Skeletal muscle tissue (tissue), 4 donors: Measurements from ENCODE around the gene CNPY1. TPM values are rescaled to one million over a fixed set of nuclear protein-coding genes. Genes with fewer than 3 reads are reported as not detected.
A peak's percentile ranks its signal among the peaks of the same experiment; 100 is the strongest.

ENCODE experiments used
- H3K27ac ChIP-seq: one replicate; pipeline ENCODE4 v1.7.0; 2013; ENCODE audit warnings: mild to moderate bottlenecking, low read depth, low read length, inconsistent platforms
- H3K27me3 ChIP-seq, 3 donors: one replicate each; pipeline ENCODE4 v1.7.0; 2013; ENCODE audit warnings: low read length in 3 of 3; ENCODE audit not compliant: control insufficient read depth in 3 of 3, insufficient read depth in 3 of 3
- H3K36me3 ChIP-seq, 3 donors: one replicate each; pipeline ENCODE4 v1.7.0; 2013; ENCODE audit warnings: low read length in 3 of 3; ENCODE audit not compliant: control insufficient read depth in 3 of 3, insufficient read depth in 3 of 3
- H3K4me1 ChIP-seq, 3 donors: one replicate each; pipeline ENCODE4 v1.7.0; 2013; ENCODE audit warnings: low read length in 3 of 3, mild to moderate bottlenecking in 3 of 3; ENCODE audit not compliant: control insufficient read depth in 3 of 3, insufficient read depth in 3 of 3
- H3K4me3 ChIP-seq, 3 donors: one replicate each; pipeline ENCODE4 v1.7.0; 2013; ENCODE audit warnings: low read length in 3 of 3
- H3K9ac ChIP-seq, 3 donors: one replicate each; pipeline ENCODE4 v1.7.0; 2013; ENCODE audit warnings: low read length in 3 of 3, mild to moderate bottlenecking in 3 of 3, moderate library complexity in 2 of 3, low read depth in 1 of 3
- H3K9me3 ChIP-seq, 3 donors: one replicate each; pipeline ENCODE4 v1.7.0; 2013; ENCODE audit warnings: low read length in 3 of 3; ENCODE audit not compliant: control insufficient read depth in 3 of 3
- total RNA-seq: library from RNA; depleted of rRNA; stranded (reverse); fragments of >200 nt; gene quantifications from one replicate; pipeline ENCODE4 v1.2.3, GENCODE V29; 2014
- donor health status: Osteomylitis.

Gene CNPY1
- total RNA-seq, 1 donor from 2014 or later = 0.52 TPM

DNA sequence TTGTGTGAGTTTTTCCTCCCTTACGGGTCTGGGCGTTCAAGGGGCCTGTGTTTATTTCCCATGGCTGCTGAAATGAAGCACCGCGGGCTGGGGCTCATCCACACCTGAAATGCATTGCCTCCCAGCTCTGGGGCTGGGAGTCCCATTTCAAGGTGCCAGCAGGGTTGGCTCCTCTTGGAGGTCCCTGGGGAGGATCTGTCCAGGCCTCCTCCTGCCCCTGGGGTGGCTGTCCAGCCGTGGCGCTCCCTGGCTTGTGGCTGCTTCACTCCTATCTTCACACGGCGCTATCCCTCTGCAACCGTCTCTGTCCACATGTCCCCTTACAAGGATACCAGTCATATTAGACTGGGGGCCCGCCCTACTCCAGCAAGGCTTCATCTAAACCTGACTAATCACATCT, 41.1 kb upstream of the CNPY1 start:
- Histone ChIP-seq H3K9ac (no peak overlapping the region), H3K4me3 (no peak overlapping the region), H3K27ac (no peak overlapping the region), H3K27me3 (peaks cover 4 to 39% (median 17%) of the 10 kb centered on the region in 3 donors), H3K36me3 (no peaks in the 10 kb centered on the region), H3K9me3 (no peaks in the 10 kb centered on the region), H3K4me1 (peaks cover 0 to 14% (median 11%) of the 10 kb centered on the region in 3 donors)

DNA sequence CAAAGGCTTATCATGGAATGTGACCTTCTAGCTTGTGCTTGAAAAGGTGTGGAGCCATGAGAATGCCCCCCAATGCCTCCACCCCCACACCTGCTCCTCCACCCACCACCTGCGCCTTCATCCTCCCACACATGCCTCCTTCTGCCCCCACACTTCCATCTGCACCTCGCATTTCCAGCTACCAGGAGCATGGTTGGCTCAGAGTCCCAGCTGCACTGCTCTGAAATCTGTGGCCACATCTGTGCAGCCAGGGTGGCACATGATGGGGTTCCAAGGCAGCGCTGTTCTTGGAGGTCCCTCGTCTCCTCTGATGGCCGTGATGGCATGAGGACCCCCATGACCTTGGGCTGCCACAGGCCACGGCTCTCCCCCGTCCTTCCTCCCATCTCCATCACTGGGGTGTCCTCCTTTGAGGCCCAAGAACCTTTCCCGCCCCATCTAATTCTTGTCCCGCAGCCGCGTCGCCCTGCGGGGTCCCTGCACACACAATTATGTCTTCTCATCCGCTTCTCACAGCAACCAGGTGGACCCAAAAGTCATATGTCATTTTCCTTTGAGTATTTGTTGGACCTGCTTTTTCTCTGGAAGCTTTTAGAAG, 40.6 kb upstream of the CNPY1 start:
- Histone ChIP-seq H3K4me1 (peaks cover 0 to 14% (median 11%) of the 10 kb centered on the region in 3 donors), H3K27me3 (peaks cover 4 to 41% (median 19%) of the 10 kb centered on the region in 3 donors), H3K9ac (no peak overlapping the region)

DNA sequence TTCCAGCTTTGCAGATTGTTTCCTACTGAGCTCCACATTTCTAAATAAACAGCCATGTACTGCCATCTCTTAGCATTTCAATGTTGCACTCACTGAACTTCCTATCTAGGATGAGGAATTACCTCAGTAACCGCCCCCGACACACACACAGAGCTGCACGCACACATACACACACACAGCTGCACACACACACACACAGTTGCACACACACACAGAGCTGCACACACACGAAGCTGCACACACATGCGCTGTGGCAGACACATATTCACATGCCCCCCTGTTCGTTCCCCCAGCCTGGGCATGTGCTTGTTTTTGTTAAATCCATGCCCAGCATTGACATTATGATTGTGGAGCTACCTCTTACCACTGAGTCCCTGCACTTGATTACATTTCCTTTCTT, 39.6 kb upstream of the CNPY1 start:
- peaks cover 0 to 14% (median 11%) of the 10 kb centered on the region in 3 donors for H3K4me1 ChIP-seq
- H3K36me3 ChIP-seq = no peaks in the 10 kb centered on the region
- H3K9me3 ChIP-seq = no peaks in the 10 kb centered on the region
- no peak overlapping the region for H3K9ac ChIP-seq
- H3K27me3 ChIP-seq = peaks cover 4 to 40% (median 14%) of the 10 kb centered on the region in 3 donors
- H3K27ac ChIP-seq = no peak overlapping the region
- no peak overlapping the region for H3K4me3 ChIP-seq

More for the DNA sequence above, 40.6 kb upstream of the CNPY1 start:
- Histone ChIP-seq H3K36me3 (no peaks in the 10 kb centered on the region), H3K4me3 (no peak overlapping the region), H3K27ac (no peak overlapping the region), H3K9me3 (no peaks in the 10 kb centered on the region)

DNA sequence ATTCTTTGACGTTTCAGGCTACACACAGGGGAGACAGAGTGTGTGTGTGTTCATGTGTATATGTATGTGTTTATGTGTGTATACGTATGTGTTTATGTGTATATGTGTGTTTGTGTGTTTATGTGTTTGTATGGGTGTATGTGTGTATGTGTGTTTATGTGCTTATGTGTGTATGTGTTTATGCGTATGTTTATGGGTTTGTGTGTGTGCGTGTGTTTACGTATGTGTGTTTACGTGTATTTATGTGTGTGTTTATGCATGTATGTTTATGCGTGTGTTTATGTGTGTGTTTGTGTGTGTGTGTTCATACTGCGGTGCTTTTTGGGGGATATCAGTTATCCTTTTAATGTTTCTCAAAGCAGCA, 39.2 kb upstream of the CNPY1 start:
- no peak overlapping the region for H3K4me3 ChIP-seq
- H3K9me3 ChIP-seq = no peaks in the 10 kb centered on the region
- H3K9ac ChIP-seq = no peak overlapping the region
- H3K27me3 ChIP-seq = peaks cover 4 to 36% (median 14%) of the 10 kb centered on the region in 3 donors
- H3K4me1 ChIP-seq = peaks cover 0 to 14% (median 11%) of the 10 kb centered on the region in 3 donors
- H3K36me3 ChIP-seq = no peaks in the 10 kb centered on the region
- no peak overlapping the region for H3K27ac ChIP-seq

DNA sequence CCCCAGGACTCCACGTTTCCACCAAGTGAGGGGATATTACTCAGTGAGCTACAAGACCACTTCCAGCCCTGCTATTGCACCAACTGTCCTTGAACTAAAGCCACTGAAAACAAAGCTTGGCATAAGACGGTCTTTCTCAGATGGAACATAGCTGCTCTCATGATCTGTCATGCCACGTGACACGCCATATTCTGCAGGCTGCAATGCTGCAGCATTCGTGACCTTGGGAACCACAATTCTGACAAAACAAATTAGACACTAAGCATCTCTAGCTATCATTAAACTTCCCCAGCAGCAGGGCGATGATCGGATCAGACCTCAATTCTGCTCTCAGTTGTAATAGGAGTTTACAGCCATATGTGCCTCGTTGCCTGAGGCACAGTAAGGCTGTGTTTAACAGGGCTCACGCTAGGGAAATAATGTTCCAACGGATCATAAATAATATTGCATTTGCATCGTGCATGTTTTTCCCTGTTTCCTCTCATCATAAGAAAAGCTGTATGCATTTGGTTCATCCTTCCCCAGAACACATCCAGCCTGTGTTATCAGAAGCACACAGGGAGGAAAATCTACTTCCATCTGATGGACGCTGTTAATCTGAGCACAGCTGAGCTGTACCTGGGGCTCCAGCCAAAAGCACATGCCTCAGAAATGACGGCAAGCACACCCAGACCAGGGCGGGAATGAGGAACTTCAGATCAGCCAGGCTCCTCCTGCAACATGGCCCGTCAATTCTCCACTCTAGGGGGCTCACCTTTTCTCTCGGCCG, 38.6 kb upstream of the CNPY1 start:
- Histone ChIP-seq H3K36me3 (no peaks in the 10 kb centered on the region), H3K9me3 (no peaks in the 10 kb centered on the region), H3K27me3 (peaks cover 4 to 40% (median 17%) of the 10 kb centered on the region in 3 donors), H3K4me3 (peak overlapping the region in 1 of 3 donors; percentile 4), H3K4me1 (peaks cover 0 to 14% (median 11%) of the 10 kb centered on the region in 3 donors), H3K9ac (no peak overlapping the region), H3K27ac (no peak overlapping the region)

DNA sequence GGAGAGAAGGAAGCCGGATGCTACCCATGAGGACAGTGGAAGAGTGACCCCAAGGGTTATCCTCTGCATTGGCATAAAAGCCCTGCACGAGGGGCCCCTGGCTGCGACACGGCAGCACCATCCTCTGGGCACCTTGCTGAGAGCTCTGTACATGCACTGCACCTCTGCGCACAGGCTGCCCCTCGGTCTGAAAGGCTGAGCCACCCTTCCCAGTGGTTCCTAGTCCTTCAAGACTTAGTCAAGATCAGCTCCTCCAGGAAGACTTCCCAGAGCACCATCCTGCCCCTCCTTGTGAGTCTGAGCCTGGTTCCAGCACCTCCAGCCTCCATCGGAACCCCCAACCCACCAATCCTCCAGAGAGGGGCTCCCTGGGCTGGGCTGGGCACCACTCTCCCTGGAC, 37.9 kb upstream of the CNPY1 start:
- peaks cover 4 to 34% (median 15%) of the 10 kb centered on the region in 3 donors for H3K27me3 ChIP-seq
- no peaks in the 10 kb centered on the region for H3K9me3 ChIP-seq
- no peak overlapping the region for H3K4me3 ChIP-seq
- no peak overlapping the region for H3K9ac ChIP-seq
- H3K27ac ChIP-seq = no peak overlapping the region
- H3K4me1 ChIP-seq = peaks cover 0 to 14% (median 11%) of the 10 kb centered on the region in 3 donors
- no peaks in the 10 kb centered on the region for H3K36me3 ChIP-seq

DNA sequence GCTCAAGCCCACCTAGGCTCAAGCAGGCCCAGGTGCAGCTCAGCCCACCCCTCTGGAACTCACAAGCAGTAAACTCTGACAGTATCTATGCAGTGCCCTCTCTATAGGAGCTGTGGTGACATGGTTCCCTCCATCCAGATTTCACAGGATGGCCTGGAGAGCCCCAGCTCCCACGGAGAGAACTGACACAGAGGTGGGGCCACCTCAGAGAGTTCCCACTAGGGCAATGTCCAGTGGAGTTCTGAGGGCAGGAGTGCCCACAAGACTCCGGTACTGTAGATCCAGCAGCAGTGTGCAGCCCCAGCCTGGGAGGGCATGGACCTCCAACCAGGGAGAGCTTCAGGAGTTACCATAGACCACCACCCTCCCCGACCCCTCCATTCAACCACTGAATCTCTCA, 37.3 kb upstream of the CNPY1 start:
- Histone ChIP-seq H3K27me3 (peaks cover 4 to 28% (median 11%) of the 10 kb centered on the region in 3 donors), H3K4me1 (peaks cover 0 to 14% (median 11%) of the 10 kb centered on the region in 3 donors), H3K36me3 (no peaks in the 10 kb centered on the region)

DNA sequence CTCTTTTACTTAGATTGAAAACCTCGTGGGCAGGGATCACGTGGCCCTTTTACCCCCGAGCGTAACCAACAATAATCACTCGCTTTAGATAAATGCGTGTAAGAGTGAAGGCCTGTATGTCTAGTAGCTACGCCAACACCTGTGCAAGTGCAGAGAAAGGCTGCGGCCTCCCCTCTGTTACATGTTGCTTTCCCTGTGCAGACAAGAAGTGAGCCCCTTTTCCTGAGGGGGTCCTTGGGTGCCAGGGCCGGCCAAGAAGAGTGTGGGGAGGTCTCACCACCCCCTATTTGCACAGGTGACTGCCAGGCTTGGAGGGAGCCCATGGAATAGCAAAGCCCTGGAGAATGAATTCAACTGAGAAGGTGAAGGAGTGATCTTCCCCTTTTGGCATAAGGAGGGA, 35.6 kb upstream of the CNPY1 start:
- Histone ChIP-seq H3K9ac (no peak overlapping the region), H3K9me3 (no peaks in the 10 kb centered on the region), H3K27me3 (peaks cover 4 to 21% (median 16%) of the 10 kb centered on the region in 3 donors), H3K4me1 (peaks cover 0 to 14% (median 11%) of the 10 kb centered on the region in 3 donors), H3K36me3 (no peaks in the 10 kb centered on the region), H3K27ac (no peak overlapping the region), H3K4me3 (no peak overlapping the region)

More for the DNA sequence above, 37.3 kb upstream of the CNPY1 start:
- H3K27ac ChIP-seq = no peak overlapping the region
- no peak overlapping the region for H3K9ac ChIP-seq
- H3K9me3 ChIP-seq = no peaks in the 10 kb centered on the region
- no peak overlapping the region for H3K4me3 ChIP-seq

DNA sequence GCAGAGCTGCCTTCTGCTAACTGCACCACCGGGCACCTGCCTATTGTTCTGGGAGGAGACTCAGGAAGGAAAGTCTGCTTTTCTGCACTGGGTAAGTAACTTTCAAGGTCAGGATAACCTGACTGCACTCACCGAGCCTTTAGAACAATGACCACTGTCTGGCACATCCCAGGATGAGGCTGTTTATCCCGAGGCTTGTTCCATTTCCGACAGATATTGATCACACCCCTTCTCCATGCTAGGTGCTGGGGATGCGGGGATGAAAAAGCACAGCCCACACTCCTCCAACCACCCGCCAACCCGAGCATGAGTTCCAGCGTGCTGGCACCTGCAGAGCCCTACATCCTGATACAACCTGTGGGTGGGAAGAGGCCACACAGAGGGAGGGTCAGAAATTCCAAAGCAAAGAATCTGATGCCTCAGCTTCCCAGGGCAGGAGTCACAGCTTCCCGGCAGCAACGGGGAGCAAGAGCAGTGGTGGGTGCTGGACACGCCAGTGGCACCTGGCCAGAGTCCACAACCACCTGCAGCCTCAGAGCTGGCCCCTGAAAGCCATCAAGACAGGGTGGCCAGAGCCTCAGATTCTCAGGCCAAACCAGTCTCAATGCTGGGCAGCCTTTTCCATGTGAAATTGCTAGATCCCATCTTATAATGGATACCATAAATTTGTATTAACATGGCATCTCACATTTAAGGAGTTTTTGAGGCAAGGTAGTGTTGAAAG, 34.9 kb upstream of the CNPY1 start:
- H3K4me1 ChIP-seq = peaks cover 0 to 14% (median 11%) of the 10 kb centered on the region in 3 donors
- H3K9me3 ChIP-seq = no peaks in the 10 kb centered on the region
- no peak overlapping the region for H3K27ac ChIP-seq
- no peaks in the 10 kb centered on the region for H3K36me3 ChIP-seq
- no peak overlapping the region for H3K4me3 ChIP-seq
- H3K9ac ChIP-seq = no peak overlapping the region
- H3K27me3 ChIP-seq = peaks cover 4 to 19% (median 18%) of the 10 kb centered on the region in 3 donors
